Glomerular visceral epithelial cell (primary cell): ENCODE results near the gene ARV1.
"Not testable (repeated sequence)": the region's sequence is repeated elsewhere in the genome, so short reads cannot be mapped to it uniquely, and the experiment has no call there.

ENCODE experiments used
- DNase-seq: peaks from one replicate; pipeline ENCODE4 v3.0.0-alpha.2; 2016; ENCODE audit errors: extremely low spot score

ARV1 gene

GRCh38 chr1:230976825-230977747 is 1.8 kb upstream of the ARV1 start:
- no peak for DNase-seq

- peak; percentile 27 for DNase-seq
These were observed 968 bp upstream of the ARV1 start for GRCh38 chr1:230977761-230978490.

DNA sequence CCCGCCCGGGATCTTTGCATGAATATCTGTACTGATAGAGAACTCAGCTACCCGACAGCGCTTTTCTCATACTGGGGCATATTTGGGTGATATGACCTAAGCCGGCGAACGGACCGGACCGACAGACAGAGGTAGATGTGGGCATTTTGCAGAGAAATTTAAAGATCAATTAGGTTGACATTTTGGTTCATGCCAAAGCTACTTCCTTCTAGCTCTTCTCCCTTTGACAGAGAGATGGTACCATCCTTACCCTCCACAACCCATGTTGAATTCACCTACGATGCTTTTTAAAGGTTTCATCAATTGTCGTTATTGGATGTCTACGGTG is 459 bp downstream of the ARV1 start:
- no peak for DNase-seq

- DNase-seq: no peak
These were observed 1.1 kb downstream of the ARV1 start for GRCh38 chr1:230979952-230980351.

DNA sequence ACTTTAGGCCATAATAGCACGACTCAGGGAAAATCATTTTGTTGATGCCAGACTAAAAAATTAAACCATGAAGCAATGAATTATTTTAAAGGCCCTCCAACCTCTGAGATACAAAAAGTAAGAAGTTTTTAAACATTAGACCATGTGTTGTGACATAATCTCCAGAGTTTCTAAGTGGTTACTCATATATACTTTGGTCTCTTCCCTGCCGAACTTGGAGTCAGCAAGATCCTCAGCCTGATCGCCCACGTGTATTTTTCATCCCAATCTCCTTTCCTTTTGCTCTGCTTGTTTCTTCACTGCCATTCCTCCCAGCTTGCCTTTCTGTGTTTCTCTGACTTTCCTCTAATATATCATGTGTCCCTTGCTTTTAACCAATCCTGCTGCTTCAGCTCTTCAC is 3.8 kb downstream of the ARV1 start:
- no peak for DNase-seq

DNA sequence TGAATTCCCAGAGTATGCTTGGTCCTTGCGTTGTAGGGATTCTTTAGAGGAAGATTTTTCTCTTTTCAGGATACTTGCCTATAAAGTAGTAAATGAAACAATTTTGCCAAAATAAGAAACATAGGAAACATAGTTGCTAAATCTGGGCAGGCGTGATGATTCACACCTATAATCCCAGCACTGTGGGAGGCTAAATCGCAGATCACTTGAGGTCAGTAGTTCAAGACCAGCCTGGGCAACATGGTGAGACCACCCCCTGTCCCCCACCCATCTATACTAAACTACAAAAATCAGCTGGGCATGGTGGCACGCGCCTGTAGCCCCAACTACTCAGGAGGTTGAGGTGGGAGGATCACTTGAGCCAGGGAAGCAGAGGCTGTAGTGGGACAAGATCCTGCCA is 4.9 kb downstream of the ARV1 start:
- no peak for DNase-seq

DNA sequence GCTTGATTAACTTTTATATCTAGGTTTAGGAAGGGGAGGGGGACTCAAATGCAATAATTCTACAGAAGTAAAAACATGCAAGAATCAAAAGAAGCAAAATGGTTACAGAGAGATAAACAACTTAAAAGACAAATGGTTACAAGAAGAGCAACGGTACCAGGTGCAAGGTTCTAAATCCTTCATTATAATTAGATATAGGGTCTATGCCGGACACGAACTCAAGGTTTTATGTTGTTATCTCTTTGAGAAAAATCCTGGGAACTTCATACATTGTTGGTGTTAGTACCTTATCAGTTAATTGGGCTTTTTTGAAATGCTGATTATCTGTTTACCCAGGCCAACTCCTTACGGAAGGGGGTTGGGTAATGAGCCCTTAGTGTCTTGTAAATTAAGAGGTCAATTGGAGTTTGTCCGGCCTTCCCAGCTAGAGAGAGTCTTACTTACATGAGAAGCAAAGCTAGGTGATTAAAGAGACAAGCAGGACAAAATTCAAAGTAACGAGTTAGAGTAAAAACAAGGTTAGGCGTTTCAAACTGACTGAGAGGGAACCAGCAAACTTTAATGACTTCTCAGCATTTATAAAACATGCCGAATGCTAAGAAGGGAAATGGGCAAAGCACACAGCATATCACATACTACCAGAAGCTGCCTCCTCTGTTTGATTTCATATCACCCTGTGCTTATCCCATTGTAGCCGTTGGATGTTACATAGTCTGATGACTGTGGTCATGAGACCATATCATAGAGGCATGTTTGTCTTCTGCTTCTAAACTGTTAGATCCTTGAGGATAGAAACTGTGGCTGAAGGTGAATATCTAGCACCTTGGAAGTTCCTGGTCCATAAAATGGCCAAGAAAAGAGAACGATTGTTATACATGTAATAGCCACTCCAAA is 6.0 kb downstream of the ARV1 start:
- DNase-seq: not testable (repeated sequence)

GRCh38 chr1:230985711-230986110 is 6.8 kb downstream of the ARV1 start:
- peak; percentile 49 for DNase-seq

DNA sequence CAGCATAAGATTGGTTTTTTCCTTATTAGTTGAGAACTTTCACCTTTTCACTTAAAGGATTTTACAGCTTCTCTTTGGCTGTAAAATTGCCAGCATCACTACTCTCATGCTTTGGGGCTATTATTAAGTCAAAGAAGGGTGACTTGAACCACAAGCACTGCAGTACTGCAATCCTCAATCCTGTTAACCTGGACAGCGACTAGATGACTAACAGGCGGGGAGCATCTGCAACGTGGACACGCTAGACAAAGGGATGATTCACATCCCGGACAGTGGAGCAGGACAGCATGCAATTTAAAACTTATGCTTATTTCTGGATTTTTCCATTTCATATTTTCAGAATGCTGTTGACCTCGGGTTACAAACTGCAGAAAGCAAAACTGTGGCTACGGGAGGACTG is 8.1 kb downstream of the ARV1 start:
- DNase-seq: peak; percentile 74

GRCh38 chr1:230987448-230987847 is 8.6 kb downstream of the ARV1 start:
- no peak for DNase-seq

DNA sequence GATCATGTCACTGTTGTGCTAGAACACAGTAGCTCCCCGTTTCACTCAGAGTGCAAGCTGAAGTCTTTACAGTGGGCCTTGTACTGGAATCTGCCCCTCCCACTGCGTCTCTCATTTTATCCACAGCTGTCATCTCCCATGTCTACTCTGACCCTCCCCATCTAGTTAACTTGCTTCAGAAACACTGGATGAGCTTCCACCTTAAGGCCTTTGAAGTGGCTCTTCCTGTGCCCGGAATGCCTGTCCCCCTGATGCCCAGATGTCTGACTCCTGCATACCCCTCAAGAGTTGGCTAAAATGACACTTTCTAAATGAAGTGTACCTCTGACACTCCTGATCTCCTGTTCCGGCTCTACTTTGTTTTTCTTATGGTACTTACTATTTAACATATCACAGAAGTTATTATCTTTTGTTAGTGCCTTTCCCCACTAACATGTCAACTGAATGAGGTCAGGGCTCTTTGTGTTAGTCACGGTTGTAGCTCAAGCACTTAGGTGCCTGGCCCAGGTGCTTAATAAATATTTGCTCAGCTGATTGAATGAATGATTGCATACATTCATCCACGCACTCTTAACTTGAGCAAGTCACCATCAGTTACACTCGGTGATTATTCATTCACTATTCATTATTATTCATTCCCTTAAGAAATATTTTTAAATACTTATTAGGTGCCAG is 13.3 kb downstream of the ARV1 start:
- DNase-seq: no peak

DNA sequence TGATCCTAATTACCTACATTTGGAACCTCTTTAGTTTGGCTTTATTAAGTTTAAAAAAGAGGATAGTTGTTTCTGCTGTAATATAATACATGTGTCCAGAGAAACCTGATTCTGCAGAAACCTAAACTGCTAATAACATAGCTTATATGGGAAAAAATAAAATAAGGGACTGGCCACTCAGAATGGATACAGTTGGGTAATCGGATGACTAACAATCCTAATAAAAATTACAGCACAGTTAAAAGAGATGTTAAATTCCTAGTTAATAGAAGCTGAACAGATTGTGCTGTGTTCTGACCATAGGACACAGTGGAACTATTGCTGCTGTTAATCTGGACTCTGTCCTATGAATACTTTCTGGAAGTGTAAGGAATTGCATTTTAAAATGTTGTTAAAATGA is 16.0 kb downstream of the ARV1 start:
- DNase-seq: no peak

DNA sequence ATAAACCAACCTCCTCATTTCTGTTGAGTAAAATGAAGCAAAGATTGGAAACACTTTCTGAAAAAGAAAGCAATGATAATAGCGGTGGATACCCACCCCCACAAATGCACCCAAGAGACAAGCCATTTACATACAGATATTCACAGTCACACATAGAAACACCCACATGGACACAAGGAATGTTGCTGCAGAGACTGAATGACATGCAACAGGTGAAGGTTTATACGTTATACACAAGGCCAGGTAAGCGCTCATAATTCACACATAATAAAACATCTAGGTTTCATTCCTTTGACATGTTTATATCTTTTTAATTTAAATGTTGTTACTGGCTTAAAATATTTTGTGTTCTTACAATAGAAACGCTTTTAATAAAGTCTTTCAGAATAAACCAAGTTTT is 21.3 kb downstream of the ARV1 start:
- no peak for DNase-seq

- no peak for DNase-seq
These were observed 21.7 kb downstream of the ARV1 start for GRCh38 chr1:231000639-231001038.

DNA sequence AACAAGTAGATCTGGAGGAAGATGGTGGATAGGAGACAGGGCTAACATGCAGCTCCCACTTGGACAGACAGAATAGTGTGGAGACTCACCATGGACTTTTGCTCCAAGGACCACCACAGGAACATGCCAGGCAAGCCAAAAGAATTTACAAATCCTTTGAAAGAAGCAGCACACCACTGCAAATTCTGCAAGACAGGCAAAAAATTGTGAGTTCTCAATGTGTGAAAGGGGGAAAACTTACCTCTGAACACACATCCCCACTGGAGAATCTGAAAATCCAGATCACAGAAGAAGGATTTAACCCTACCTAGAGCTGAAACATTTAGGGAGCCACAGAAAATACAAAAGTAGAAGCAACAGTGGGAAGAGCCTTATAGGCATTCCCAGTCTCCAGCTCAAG is 23.0 kb downstream of the ARV1 start:
- no peak for DNase-seq

GRCh38 chr1:231007535-231007934 is 28.6 kb downstream of the ARV1 start:
- DNase-seq: not testable (repeated sequence)

- no peak for DNase-seq
These were observed 32.5 kb downstream of the ARV1 start for GRCh38 chr1:231011360-231011759.

- DNase-seq: no peak
These were observed 33.1 kb downstream of the ARV1 start for GRCh38 chr1:231011963-231012362.

DNA sequence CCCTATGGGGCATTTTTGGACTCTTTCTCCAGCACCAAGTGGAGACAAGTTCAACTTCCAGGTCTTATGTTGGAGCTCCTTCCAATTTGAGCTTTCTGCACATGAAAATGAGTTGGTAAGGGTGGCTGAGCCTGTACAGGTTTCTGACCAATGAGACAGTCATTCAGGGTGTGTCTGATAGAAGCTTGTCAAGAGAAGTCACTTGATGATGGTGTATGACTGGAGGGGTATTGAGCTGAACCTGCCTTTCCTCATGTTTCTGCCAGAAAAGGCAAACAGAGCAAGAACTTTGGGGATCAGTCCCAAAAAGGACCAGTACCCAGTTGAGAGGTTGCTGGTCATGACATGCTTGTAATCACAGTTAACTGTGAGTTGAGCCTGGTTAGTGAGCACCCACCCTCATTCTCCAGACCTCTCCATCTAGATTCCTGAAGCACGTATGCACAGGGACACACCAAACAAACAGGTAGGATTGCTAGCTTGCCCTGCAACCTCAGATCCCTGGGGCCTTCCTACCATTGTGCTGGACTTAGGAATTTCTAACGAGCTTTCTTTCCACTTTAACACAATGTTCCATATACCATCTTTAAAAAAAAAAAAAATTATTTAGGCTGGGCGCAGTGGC is 34.6 kb downstream of the ARV1 start:
- no peak for DNase-seq

DNA sequence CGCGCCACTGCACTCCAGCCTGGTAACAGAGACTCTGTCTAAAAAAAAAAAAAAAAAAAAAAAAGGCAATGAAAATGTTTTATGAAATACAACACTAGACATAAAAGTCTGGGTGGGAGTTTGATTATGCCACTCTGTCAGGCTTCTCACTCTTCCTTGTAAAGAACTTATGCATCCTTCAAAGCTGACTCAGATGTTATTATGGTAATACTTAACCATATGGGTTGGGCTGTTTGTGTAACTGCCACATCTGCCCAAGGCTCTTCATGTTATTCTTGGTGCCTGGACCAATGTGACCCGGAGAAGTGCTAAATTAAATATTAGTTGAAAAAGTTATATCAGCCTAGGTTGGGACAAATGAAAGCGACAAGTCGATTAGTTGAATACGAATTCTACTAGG is 37.3 kb downstream of the ARV1 start:
- no peak for DNase-seq

DNA sequence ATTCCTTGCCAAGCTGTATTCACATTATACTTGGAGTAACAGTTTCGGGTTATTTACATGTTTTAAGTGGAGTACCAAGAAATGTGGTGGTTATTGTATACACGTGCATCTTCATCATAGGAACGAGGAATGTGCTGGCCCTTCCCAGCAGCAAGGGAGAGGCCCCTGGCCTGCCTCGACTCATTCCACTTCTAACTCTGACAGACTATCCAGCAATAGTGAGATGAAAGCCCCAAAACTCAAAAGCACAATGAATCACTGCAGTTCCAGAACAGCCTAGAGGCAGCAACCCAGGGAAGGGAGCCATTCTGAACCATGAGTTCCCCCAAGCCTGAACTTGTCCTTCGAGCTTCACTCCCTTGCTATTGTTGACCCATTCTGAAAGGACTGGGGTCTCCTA is 38.1 kb downstream of the ARV1 start:
- DNase-seq: no peak
